Neural cell (in vitro differentiated cells): ENCODE results near the gene TPRA1. TPM values are rescaled to one million over a fixed set of nuclear protein-coding genes. Genes with fewer than 3 reads are reported as not detected.

Source experiments
- H2AFZ ChIP-seq: fragments of 200-600, 300-800 bp; sonication (generic), shearing (Covaris generic); 2 replicates; pipeline ENCODE4 v1.6.0; 2014; ENCODE audit warnings: low read depth, mild to moderate bottlenecking, antibody characterized with exemption, low read length, moderate library complexity
- H3F3A ChIP-seq: fragments of 200-600 bp; shearing (Covaris generic); 2 replicates; pipeline ENCODE4 v1.6.1; 2016; ENCODE audit warnings: mild to moderate bottlenecking, moderate library complexity, mixed read lengths, antibody characterized with exemption, low read length; ENCODE audit not compliant: insufficient read depth, poor library complexity, severe bottlenecking
- H3K27ac ChIP-seq: fragments of 200-600, 300-800 bp; sonication (generic), shearing (Covaris generic); 2 replicates; pipeline ENCODE4 v1.5.1; 2014; ENCODE audit warnings: mild to moderate bottlenecking, low read length, moderate library complexity
- H3K27me3 ChIP-seq: fragments of 300-800, 200-600 bp; sonication (generic), shearing (Covaris generic); 2 replicates; pipeline ENCODE4 v1.6.0; 2014; ENCODE audit warnings: mild to moderate bottlenecking, low read depth, low read length, moderate library complexity; ENCODE audit not compliant: insufficient read depth
- H3K36me3 ChIP-seq: fragments of 300-800, 200-600 bp; sonication (generic), shearing (Covaris generic); 2 replicates; pipeline ENCODE4 v1.5.1; 2014; ENCODE audit warnings: mild to moderate bottlenecking, antibody characterized with exemption, low read length, moderate library complexity; ENCODE audit not compliant: insufficient read depth
- H3K4me2 ChIP-seq: fragments of 300-800, 200-600 bp; sonication (generic), shearing (Covaris generic); 2 replicates; pipeline ENCODE4 v1.6.0; 2014; ENCODE audit warnings: mild to moderate bottlenecking, low read length
- H3K4me3 ChIP-seq: fragments of 300-800, 200-600 bp; sonication (generic), shearing (Covaris generic); 2 replicates; pipeline ENCODE4 v1.5.1; 2014; ENCODE audit warnings: mild to moderate bottlenecking, low read length, moderate library complexity
- H3K79me2 ChIP-seq: fragments of 200-600 bp; shearing (Covaris generic); replicated peaks from 2 replicates; pipeline ENCODE4 v1.6.0; 2014; ENCODE audit warnings: mild to moderate bottlenecking, low read length, moderate library complexity; ENCODE audit not compliant: insufficient read depth
- H3K9ac ChIP-seq: fragments of 300-800, 200-600 bp; sonication (generic), shearing (Covaris generic); 2 replicates; pipeline ENCODE4 v1.6.1; 2016; ENCODE audit warnings: mild to moderate bottlenecking, low read length, mixed read lengths
- H3K9me2 ChIP-seq: fragments of 200-600 bp; shearing (Covaris generic); 2 replicates; pipeline ENCODE4 v1.6.1; 2016; ENCODE audit warnings: mild to moderate bottlenecking, low read length, mixed read lengths; ENCODE audit not compliant: insufficient read depth
- H3K9me3 ChIP-seq: fragments of 200-600, 300-800 bp; sonication (generic), shearing (Covaris generic); 2 replicates; pipeline ENCODE4 v1.6.1; 2016; ENCODE audit warnings: mild to moderate bottlenecking, mixed run types, low read length, moderate library complexity, mixed read lengths
- H4K20me1 ChIP-seq: fragments of 200-600 bp; shearing (Covaris generic); 2 replicates; pipeline ENCODE4 v1.6.1; 2016; ENCODE audit warnings: mild to moderate bottlenecking, mixed run types; ENCODE audit not compliant: insufficient read depth
- EP300 ChIP-seq: fragments of 450-650 bp; conservative IDR thresholded peaks from 2 replicates; pipeline ENCODE4 v1.6.1; 2014; ENCODE audit warnings: antibody characterized with exemption, mild to moderate bottlenecking, moderate library complexity; ENCODE audit not compliant: poor library complexity, severe bottlenecking
- EZH2 ChIP-seq: fragments of 200-600, 300-800 bp; shearing (Covaris generic), sonication (generic); IDR thresholded peaks from 2 replicates; pipeline ENCODE4 v1.6.1; 2014; ENCODE audit warnings: antibody characterized with exemption, low read length, borderline replicate concordance, mild to moderate bottlenecking; ENCODE audit not compliant: insufficient read depth, poor library complexity, severe bottlenecking
- MXI1 ChIP-seq: fragments of 450-650 bp; conservative IDR thresholded peaks from 2 replicates; pipeline ENCODE4 v1.6.1; 2014; ENCODE audit warnings: antibody characterized with exemption, mild to moderate bottlenecking; ENCODE audit not compliant: poor library complexity, severe bottlenecking
- POLR2AphosphoS5 ChIP-seq: IDR thresholded peaks from 2 replicates; pipeline ENCODE4 v1.6.1; 2012
- RAD21 ChIP-seq: fragments of 450-650 bp; conservative IDR thresholded peaks from 2 replicates; pipeline ENCODE4 v1.6.1; 2014; ENCODE audit warnings: antibody characterized with exemption, mild to moderate bottlenecking, moderate library complexity
- SMC3 ChIP-seq: fragments of 450-650 bp; conservative IDR thresholded peaks from 2 replicates; pipeline ENCODE4 v1.6.1; 2014; ENCODE audit warnings: antibody characterized with exemption, mild to moderate bottlenecking, moderate library complexity; ENCODE audit not compliant: poor library complexity
- TAF1 ChIP-seq: IDR thresholded peaks from 2 replicates; pipeline ENCODE4 v1.6.1; 2012; ENCODE audit warnings: low read depth
- polyA plus RNA-seq: library from polyadenylated mRNA; depleted of rRNA; stranded (reverse); fragments of >200 nt; gene quantifications from 2 replicates; pipeline ENCODE4 v1.2.3, GENCODE V29; 2014
- TF ChIP-seq, protein P1 (sequence below): fragments of 450-650 bp; IDR thresholded peaks from 2 replicates; pipeline ENCODE4 v1.5.1; 2014; ENCODE audit warnings: antibody characterized with exemption, mild to moderate bottlenecking, moderate library complexity; ENCODE audit not compliant: poor library complexity, severe bottlenecking
- TF ChIP-seq, protein P2 (sequence below): IDR thresholded peaks from 2 replicates; pipeline ENCODE4 v1.6.1; 2012; ENCODE audit warnings: borderline replicate concordance

TPRA1 gene
- polyA plus RNA-seq, 1 donor from 2014 or later: 26.5 TPM

GRCh38 chr3:127566833-127567232 is 23.7 kb downstream of the TPRA1 start:
- Histone ChIP-seq H3K36me3 (peaks cover 12% of the 10 kb centered on the region), H4K20me1 (no peaks in the 10 kb centered on the region), H3K27me3 (no peaks in the 10 kb centered on the region), H3K4me3 (no peak overlapping the region), H3K9me3 (no peaks in the 10 kb centered on the region), H3K79me2 (no peaks in the 10 kb centered on the region), H3K9ac (no peak overlapping the region), H3F3A (no peaks in the 10 kb centered on the region), H2AFZ (no peak overlapping the region), H3K27ac (no peak overlapping the region), H3K4me2 (no peak overlapping the region), H3K9me2 (no peaks in the 10 kb centered on the region)
- TF ChIP-seq, protein P1, sequence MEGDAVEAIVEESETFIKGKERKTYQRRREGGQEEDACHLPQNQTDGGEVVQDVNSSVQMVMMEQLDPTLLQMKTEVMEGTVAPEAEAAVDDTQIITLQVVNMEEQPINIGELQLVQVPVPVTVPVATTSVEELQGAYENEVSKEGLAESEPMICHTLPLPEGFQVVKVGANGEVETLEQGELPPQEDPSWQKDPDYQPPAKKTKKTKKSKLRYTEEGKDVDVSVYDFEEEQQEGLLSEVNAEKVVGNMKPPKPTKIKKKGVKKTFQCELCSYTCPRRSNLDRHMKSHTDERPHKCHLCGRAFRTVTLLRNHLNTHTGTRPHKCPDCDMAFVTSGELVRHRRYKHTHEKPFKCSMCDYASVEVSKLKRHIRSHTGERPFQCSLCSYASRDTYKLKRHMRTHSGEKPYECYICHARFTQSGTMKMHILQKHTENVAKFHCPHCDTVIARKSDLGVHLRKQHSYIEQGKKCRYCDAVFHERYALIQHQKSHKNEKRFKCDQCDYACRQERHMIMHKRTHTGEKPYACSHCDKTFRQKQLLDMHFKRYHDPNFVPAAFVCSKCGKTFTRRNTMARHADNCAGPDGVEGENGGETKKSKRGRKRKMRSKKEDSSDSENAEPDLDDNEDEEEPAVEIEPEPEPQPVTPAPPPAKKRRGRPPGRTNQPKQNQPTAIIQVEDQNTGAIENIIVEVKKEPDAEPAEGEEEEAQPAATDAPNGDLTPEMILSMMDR: no peak
- TF ChIP-seq MXI1 (no peak), RAD21 (no peak), EP300 (no peak), SMC3 (no peak), TAF1 (no peak), EZH2 (no peak), POLR2AphosphoS5 (no peak)
- TF ChIP-seq, protein P2, sequence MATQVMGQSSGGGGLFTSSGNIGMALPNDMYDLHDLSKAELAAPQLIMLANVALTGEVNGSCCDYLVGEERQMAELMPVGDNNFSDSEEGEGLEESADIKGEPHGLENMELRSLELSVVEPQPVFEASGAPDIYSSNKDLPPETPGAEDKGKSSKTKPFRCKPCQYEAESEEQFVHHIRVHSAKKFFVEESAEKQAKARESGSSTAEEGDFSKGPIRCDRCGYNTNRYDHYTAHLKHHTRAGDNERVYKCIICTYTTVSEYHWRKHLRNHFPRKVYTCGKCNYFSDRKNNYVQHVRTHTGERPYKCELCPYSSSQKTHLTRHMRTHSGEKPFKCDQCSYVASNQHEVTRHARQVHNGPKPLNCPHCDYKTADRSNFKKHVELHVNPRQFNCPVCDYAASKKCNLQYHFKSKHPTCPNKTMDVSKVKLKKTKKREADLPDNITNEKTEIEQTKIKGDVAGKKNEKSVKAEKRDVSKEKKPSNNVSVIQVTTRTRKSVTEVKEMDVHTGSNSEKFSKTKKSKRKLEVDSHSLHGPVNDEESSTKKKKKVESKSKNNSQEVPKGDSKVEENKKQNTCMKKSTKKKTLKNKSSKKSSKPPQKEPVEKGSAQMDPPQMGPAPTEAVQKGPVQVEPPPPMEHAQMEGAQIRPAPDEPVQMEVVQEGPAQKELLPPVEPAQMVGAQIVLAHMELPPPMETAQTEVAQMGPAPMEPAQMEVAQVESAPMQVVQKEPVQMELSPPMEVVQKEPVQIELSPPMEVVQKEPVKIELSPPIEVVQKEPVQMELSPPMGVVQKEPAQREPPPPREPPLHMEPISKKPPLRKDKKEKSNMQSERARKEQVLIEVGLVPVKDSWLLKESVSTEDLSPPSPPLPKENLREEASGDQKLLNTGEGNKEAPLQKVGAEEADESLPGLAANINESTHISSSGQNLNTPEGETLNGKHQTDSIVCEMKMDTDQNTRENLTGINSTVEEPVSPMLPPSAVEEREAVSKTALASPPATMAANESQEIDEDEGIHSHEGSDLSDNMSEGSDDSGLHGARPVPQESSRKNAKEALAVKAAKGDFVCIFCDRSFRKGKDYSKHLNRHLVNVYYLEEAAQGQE: no peak

GRCh38 chr3:127565711-127566110 is 24.8 kb downstream of the TPRA1 start:
- H3K4me3 ChIP-seq: no peak overlapping the region
- no peak overlapping the region for H3K9ac ChIP-seq
- no peak overlapping the region for H2AFZ ChIP-seq
- H3K27me3 ChIP-seq: no peaks in the 10 kb centered on the region
- H3K79me2 ChIP-seq: no peaks in the 10 kb centered on the region
- no peak overlapping the region for H3K4me2 ChIP-seq
- no peaks in the 10 kb centered on the region for H3K9me2 ChIP-seq
- H3K36me3 ChIP-seq: peaks cover 5% of the 10 kb centered on the region
- H3K27ac ChIP-seq: no peak overlapping the region
- H4K20me1 ChIP-seq: no peaks in the 10 kb centered on the region
- no peaks in the 10 kb centered on the region for H3K9me3 ChIP-seq
- H3F3A ChIP-seq: no peaks in the 10 kb centered on the region
- TF ChIP-seq, protein P1: no peak
- TF ChIP-seq EP300 (no peak), RAD21 (no peak), SMC3 (no peak), TAF1 (no peak), POLR2AphosphoS5 (no peak), EZH2 (no peak), MXI1 (no peak)
- TF ChIP-seq, protein P2: no peak
